Spleen (tissue), 7 donors: Measurements from ENCODE around the gene LOXHD1.

ENCODE experiments used
- POLR2A ChIP-seq, 3 donors: fragments of 450-650 bp; IDR thresholded peaks; one replicate each; pipeline ENCODE4 v1.5.1; 2017; ENCODE audit warnings: antibody characterized with exemption in 3 of 3, mild to moderate bottlenecking in 1 of 3
- TF ChIP-seq, protein P1 (sequence below), 11 experiments: fragments of 200-600 bp in 7 of 11; fragments of 450-650 bp in 4 of 11; sonication (generic) in 4 of 11; IDR thresholded peaks in 8 of 11; conservative IDR thresholded peaks in 3 of 11; 1 replicate in 7 of 11; 2 replicates in 4 of 11; pipeline versions ENCODE4 v1.4.0 to v1.8.0; 2016 to 2021; ENCODE audit warnings: antibody characterized with exemption in 11 of 11, inconsistent platforms in 4 of 11, mild to moderate bottlenecking in 1 of 11
- donor health status: DM: no; HTN: no; CAD: no; lungs with moderate emphysema.
- donor health status: DM: no; HTN: no; CAD: no.
- donor health status: DM: no; HTN: no; CAD: no.

DNA sequence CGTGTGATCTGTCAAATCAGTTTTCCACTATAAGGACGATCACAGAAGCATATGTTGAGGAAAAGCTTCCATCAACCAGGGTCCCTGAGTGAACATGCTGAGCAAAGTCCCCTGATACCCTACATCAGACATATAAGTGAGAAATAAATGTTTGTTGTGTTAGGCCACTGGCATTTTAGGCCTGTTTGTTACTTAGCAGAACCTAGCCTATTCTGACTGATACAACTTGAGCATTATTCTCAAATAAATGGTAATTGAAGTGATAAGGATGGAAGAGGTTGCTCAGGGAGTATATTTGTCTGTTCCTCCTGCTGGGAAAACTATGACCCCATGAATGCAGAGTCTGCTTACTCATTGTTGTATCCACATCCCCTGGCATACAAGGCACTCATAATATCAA is 106.4 kb downstream of the LOXHD1 start:
- TF ChIP-seq, protein P1, sequence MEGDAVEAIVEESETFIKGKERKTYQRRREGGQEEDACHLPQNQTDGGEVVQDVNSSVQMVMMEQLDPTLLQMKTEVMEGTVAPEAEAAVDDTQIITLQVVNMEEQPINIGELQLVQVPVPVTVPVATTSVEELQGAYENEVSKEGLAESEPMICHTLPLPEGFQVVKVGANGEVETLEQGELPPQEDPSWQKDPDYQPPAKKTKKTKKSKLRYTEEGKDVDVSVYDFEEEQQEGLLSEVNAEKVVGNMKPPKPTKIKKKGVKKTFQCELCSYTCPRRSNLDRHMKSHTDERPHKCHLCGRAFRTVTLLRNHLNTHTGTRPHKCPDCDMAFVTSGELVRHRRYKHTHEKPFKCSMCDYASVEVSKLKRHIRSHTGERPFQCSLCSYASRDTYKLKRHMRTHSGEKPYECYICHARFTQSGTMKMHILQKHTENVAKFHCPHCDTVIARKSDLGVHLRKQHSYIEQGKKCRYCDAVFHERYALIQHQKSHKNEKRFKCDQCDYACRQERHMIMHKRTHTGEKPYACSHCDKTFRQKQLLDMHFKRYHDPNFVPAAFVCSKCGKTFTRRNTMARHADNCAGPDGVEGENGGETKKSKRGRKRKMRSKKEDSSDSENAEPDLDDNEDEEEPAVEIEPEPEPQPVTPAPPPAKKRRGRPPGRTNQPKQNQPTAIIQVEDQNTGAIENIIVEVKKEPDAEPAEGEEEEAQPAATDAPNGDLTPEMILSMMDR (IDR thresholded peaks at IDR 0.05 in 8 of 11, conservative IDR thresholded peaks at IDR 0.05 in 3 of 11): no peak
- no peak for TF ChIP-seq POLR2A (IDR thresholded peaks at IDR 0.05)
